SK-N-MC (cell line): ENCODE measurements around the gene SACS.

Experiments used
- DNase-seq: peaks from one replicate; pipeline ENCODE4 v3.0.0-alpha.2; 2011; ENCODE audit warnings: low read depth, low spot score
- H3K27ac ChIP-seq: fragments of 200-600 bp; sonication (generic); 2 replicates; pipeline ENCODE4 v1.5.1; 2016; ENCODE audit warnings: mixed run types
- H3K36me3 ChIP-seq: fragments of 200-600 bp; sonication (generic); 2 replicates; pipeline ENCODE4 v1.6.1; 2017; ENCODE audit warnings: antibody characterized with exemption, low read length, mixed read lengths; ENCODE audit not compliant: insufficient read depth
- H3K4me3 ChIP-seq: fragments of 200-600 bp; sonication (generic); 2 replicates; pipeline ENCODE4 v1.5.1; 2016
- H3K9ac ChIP-seq: fragments of 200-600 bp; sonication (generic); 2 replicates; pipeline ENCODE4 v1.8.0; 2017; ENCODE audit warnings: mixed run types, mixed read lengths; ENCODE audit not compliant: insufficient read length
- H3K9me3 ChIP-seq: fragments of 200-600 bp; sonication (generic); 2 replicates; pipeline ENCODE4 v1.6.1; 2017; ENCODE audit warnings: low read depth, mild to moderate bottlenecking, antibody characterized with exemption, low read length, moderate library complexity, mixed read lengths
- EZH2 ChIP-seq: fragments of 200-600 bp; sonication (generic); IDR thresholded peaks from one replicate; pipeline ENCODE4 v1.6.1; 2017; ENCODE audit warnings: antibody characterized with exemption
- FOXP2 ChIP-seq: optimal IDR thresholded peaks from 2 replicates; pipeline ENCODE3; 2011; ENCODE audit warnings: mild to moderate bottlenecking, moderate library complexity; ENCODE audit not compliant: insufficient read depth; ENCODE audit errors: extremely low read length, control extremely low read depth
- POLR2AphosphoS5 ChIP-seq: IDR thresholded peaks from 2 replicates; pipeline ENCODE4 v1.6.1; 2012; ENCODE audit warnings: mild to moderate bottlenecking, low read depth, low read length, borderline replicate concordance

SACS gene

GRCh38 chr13:23458989-23459388 lies 25.5 kb upstream of the SACS start:
- no peaks in the 10 kb centered on the region for H3K9me3 ChIP-seq
- H3K9ac ChIP-seq: no peak overlapping the region
- no peaks in the 10 kb centered on the region for H3K36me3 ChIP-seq
- no peak for DNase-seq
- TF ChIP-seq POLR2AphosphoS5: no peak
- TF ChIP-seq FOXP2: no peak
- TF ChIP-seq EZH2: no peak
- no peak overlapping the region for H3K27ac ChIP-seq
- no peak overlapping the region for H3K4me3 ChIP-seq

DNA sequence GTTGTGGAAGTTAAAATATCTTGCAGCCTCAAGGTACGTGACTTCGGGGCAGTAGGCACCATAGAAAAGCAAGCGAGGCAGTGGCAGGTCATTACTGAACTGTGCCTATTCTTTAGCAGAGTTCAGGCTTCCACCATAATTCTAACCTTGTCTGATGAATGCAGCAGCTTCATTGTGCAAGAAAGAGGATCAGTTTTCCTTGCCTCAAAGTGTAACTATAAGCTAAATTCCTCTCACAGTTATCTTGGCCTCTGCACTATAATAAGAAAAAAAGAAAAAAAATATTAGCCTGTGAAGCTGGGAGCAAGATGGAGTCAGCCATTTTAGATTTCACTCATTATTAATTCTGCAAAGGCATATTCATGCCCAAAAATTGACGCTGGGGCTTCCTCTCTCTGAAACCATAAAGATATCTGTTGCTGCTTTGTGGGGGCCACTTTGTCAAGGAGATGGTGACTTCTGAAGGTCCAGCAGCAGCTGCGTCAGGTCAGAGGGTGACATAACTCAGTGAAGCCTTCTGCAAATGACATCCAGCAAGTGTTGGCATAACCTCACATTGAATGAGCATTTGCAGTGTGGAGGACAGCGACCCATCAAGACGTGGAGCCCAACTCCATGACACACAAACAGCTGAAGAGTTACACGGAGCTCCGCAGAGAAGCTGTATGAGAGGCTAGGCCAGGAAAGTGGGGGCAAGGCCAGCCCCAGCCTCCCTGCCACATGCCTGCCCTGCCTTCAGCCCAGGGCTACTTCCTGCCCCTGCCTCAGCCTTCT lies 23.1 kb upstream of the SACS start:
- H3K27ac ChIP-seq: no peak overlapping the region
- DNase-seq: no peak
- H3K9ac ChIP-seq: no peak overlapping the region
- H3K9me3 ChIP-seq: no peaks in the 10 kb centered on the region
- TF ChIP-seq EZH2 (no peak), FOXP2 (no peak), POLR2AphosphoS5 (no peak)
- H3K4me3 ChIP-seq: no peak overlapping the region
- H3K36me3 ChIP-seq: no peaks in the 10 kb centered on the region

DNA sequence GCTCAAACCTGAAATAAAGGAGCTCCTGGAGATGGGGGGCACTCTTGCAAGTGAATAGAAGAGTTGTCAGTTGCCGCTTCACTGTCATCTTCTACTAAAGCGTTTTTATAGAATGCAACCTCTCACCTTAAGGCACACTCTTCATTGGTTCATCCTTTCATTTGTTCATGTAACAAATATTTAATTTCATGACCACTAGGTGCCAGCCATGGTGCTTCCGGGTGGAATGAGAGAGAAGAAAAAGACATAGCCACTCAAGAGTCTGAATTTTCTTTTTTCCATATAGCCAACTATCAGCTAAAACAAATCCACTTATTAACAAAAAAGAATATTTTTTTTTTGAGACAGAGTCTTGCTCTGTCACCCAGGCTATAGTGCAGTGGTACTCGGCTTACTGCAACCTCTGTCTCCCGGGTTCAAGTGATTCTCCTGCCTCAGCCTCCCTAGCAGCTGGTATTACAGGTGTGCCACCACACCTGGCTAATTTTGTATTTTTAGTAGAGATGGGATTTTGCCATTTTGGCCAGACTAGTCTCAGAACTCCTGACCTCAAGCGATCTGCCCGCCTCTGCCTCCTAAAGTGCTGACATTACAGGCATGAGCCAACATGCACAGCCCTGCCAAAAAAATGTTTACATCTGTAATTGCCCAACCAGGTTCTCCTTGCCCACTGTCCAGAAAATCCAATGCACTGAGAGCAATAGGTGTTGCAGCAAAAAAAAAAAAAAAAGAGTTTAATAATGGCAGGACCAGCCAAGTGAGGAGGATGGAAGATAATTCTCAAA lies 22.1 kb upstream of the SACS start:
- no peak overlapping the region for H3K4me3 ChIP-seq
- H3K36me3 ChIP-seq: no peaks in the 10 kb centered on the region
- H3K9ac ChIP-seq: no peak overlapping the region
- TF ChIP-seq EZH2: no peak
- no peak for TF ChIP-seq POLR2AphosphoS5
- no peak for TF ChIP-seq FOXP2
- no peaks in the 10 kb centered on the region for H3K9me3 ChIP-seq
- H3K27ac ChIP-seq: no peak overlapping the region
- no peak for DNase-seq

DNA sequence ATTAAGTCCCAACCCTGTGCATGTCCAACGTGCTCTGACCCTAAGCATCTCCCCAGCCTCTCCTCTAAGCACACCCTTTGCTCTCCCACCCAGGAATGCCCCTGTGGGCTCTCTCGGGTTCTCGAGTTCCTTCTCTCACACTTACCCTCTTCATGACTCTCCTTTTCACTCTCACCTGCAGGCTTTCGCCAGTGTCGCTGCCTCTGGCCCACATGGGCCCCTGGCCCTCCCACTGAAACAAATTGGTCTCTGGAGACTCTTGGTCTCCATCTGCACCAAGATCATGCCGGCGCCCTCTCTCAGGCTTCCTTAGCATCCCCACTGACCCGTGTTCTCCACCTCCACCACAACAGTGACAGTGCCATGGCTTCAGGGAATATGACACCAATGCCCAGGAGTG lies 19.6 kb upstream of the SACS start:
- no peak overlapping the region for H3K4me3 ChIP-seq
- no peak overlapping the region for H3K9ac ChIP-seq
- TF ChIP-seq EZH2 (no peak), POLR2AphosphoS5 (no peak)
- no peak overlapping the region for H3K27ac ChIP-seq
- no peaks in the 10 kb centered on the region for H3K9me3 ChIP-seq
- DNase-seq: no peak
- H3K36me3 ChIP-seq: no peaks in the 10 kb centered on the region

GRCh38 chr13:23450340-23451046 lies 17.0 kb upstream of the SACS start:
- TF ChIP-seq POLR2AphosphoS5 (no peak), EZH2 (no peak), FOXP2 (no peak)
- Histone ChIP-seq H3K4me3 (no peak overlapping the region), H3K36me3 (no peaks in the 10 kb centered on the region), H3K9me3 (no peaks in the 10 kb centered on the region), H3K9ac (no peak overlapping the region), H3K27ac (no peak overlapping the region)
- no peak for DNase-seq

- TF ChIP-seq FOXP2 (no peak), POLR2AphosphoS5 (no peak), EZH2 (no peak)
- DNase-seq: no peak
- no peak overlapping the region for H3K4me3 ChIP-seq
- no peak overlapping the region for H3K27ac ChIP-seq
- H3K36me3 ChIP-seq: no peaks in the 10 kb centered on the region
- no peak overlapping the region for H3K9ac ChIP-seq
- H3K9me3 ChIP-seq: no peaks in the 10 kb centered on the region
Measured at GRCh38 chr13:23449398-23450162, 16.1 kb upstream of the SACS start.

DNA sequence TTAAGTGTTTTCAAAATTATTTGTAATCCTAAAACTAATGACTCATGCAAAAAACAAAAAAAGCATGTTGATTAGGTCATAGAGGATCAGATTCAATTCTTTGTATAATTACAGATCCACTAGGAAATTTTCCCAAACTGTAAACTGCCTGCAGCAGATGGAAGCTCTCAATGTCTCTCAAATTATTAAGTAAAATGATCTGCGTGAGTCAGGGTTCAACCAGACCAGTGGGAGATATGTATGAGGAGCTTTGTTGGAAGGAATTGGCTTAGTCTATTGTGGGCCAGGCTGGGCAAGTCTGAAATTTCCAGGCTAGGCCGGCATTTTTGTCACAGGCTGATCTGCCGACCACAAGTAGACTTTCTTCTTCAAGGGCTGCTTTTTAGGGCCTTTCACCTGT lies 14.4 kb upstream of the SACS start:
- no peak for DNase-seq
- H3K9ac ChIP-seq: no peak overlapping the region

GRCh38 chr13:23445794-23446193 lies 12.3 kb upstream of the SACS start:
- Histone ChIP-seq H3K36me3 (no peaks in the 10 kb centered on the region), H3K9me3 (no peaks in the 10 kb centered on the region), H3K9ac (no peak overlapping the region), H3K4me3 (no peak overlapping the region), H3K27ac (no peak overlapping the region)
- TF ChIP-seq FOXP2 (no peak), EZH2 (no peak), POLR2AphosphoS5 (no peak)
- no peak for DNase-seq

More for the DNA sequence above, 14.4 kb upstream of the SACS start:
- TF ChIP-seq EZH2 (no peak), FOXP2 (no peak), POLR2AphosphoS5 (no peak)
- H3K9me3 ChIP-seq: no peaks in the 10 kb centered on the region
- H3K27ac ChIP-seq: no peak overlapping the region
- H3K4me3 ChIP-seq: no peak overlapping the region
- H3K36me3 ChIP-seq: no peaks in the 10 kb centered on the region
